ENCODE data around the gene PARL. TPM values are rescaled to one million over a fixed set of nuclear protein-coding genes. Genes with fewer than 3 reads are reported as not detected.

Gene PARL
- total and polyA plus RNA-seq, 9 of the 15 experiments (the other 6 are each of a cell fraction or from before 2014, with no cell fraction given), result 39.5 to 82.4 (median 57.4) TPM

GRCh38 chr3:183906234-183906921 is 21.7 kb upstream of the PARL start:
- no peak for ATAC-seq
- POLR2A ChIA-PET, result interaction anchor here (0.7 to 0.9 kb wide), 4 partner anchors 9 to 112 kb away, joined by 3 to 5 read pairs (median 4); no protein-coding TSS in a partner anchor
- Histone ChIP-seq H2AFZ (ENCODE audit: low read depth, low read length) (no peak overlapping the region), H3K27me3 (ENCODE audit: control insufficient read depth in 2 of 2, insufficient read depth in 2 of 2, low read length in 2 of 2) (peaks cover 3 to 22% of the 10 kb centered on the region in 2 experiments; a peak in 4 of 5 replicates), H3K36me3 (ENCODE audit: control insufficient read depth, insufficient read depth, low read length) (no peaks in the 10 kb centered on the region), H4K20me1 (replicated peaks; ENCODE audit: control insufficient read depth, insufficient read depth, low read length) (no peaks in the 10 kb centered on the region), H3K9ac (ENCODE audit: insufficient read depth in 1 of 2, low read depth in 2 of 2, low read length in 2 of 2) (no peak overlapping the region), H3K9me3 (replicated peaks; ENCODE audit: control insufficient read depth, insufficient read depth, low read depth, low read length) (no peaks in the 10 kb centered on the region), H3K4me2 (ENCODE audit: insufficient read depth, low read length) (no peak overlapping the region), H3K4me1 (replicated peaks in 1 of 2; ENCODE audit: control insufficient read depth in 2 of 2, insufficient read depth in 2 of 2, low read length in 2 of 2) (peaks cover 0 to 17% of the 10 kb centered on the region in 2 experiments; a peak in 1 of 5 replicates), H3K9me1 (ENCODE audit: control insufficient read depth, insufficient read depth, low read length) (no peaks in the 10 kb centered on the region), H3K79me2 (ENCODE audit: control insufficient read depth, insufficient read depth, low read length) (no peaks in the 10 kb centered on the region), H3K4me3 (no peak overlapping the region), H3K27ac (ENCODE audit: extremely low read depth, low read depth, low read length) (no peak overlapping the region)
- intact Hi-C loops (cut with micrococcal nuclease), result no loop called here
- WGBS (ENCODE audit: insufficient coverage, low coverage, missing lambda C conversion rate), result 5% methylated on average over 13 of the region's 13 CpGs
- no TSS peak for BruUV-seq (replicated peaks)
- TF ChIP-seq SPI1 (IDR thresholded peaks at IDR 0.05; ENCODE audit: borderline replicate concordance, low read depth, low read length), result peak; percentile 52; the same call in 1 of the 2 replicates
- no peak for TF ChIP-seq SRSF9 (IDR thresholded peaks at IDR 0.05; ENCODE audit: borderline replicate concordance, low read depth, low read length)
- TF ChIP-seq POLR2A (conservative IDR thresholded peaks at IDR 0.05), result no peak
- no peak for FAIRE-seq
- no peak for DNase-seq (ENCODE audit: extremely low read depth in 1 of 4, low spot score in 3 of 4)
- CTCF ChIA-PET (ENCODE audit: low intra/inter-chr PET ratio), result no interaction called here
- in situ Hi-C loops (cut with MboI), result no loop called here
